ENCODE data around the gene SLC12A4. TPM values are rescaled to one million over a fixed set of nuclear protein-coding genes. Genes with fewer than 3 reads are reported as not detected.
"Not testable (repeated sequence)": the region's sequence is repeated elsewhere in the genome, so short reads cannot be mapped to it uniquely, and the experiment has no call there.

SLC12A4 gene
- total RNA-seq, 1 donor from 2014 or later = 40.6 TPM

DNA sequence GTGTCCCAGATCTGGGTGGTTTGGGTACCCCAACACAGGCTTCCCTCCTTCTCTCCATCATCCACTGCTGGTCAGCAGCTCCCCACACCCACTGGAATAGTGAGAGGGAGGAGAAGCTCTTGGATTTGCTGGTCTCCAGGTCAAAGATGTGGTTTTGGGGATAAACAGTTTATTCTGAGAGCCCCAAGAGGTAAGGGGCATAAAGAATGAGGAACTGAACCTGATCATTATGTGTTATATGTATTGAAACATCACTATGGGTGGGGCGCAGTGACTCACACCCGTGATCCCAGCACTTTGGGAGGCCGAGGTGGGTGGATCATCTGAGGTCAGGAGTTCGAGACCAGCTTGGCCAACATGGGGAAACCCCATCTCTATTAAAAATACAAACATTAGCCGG, 27.0 kb upstream of the SLC12A4 start:
- intact Hi-C loops (cut with micrococcal nuclease) = loop anchor here (5.0 kb wide), 1 partner anchor 232 kb away; no protein-coding TSS in a partner anchor
- H3K4me1 Mint-ChIP-seq = peaks cover 47% of the 10 kb centered on the region
- H3K4me3 Mint-ChIP-seq = no peak overlapping the region
- H3K36me3 Mint-ChIP-seq (ENCODE audit: low read depth) = no peaks in the 10 kb centered on the region
- no peak for DNase-seq
- no peaks in the 10 kb centered on the region for H3K9me3 Mint-ChIP-seq
- peak overlapping the region; percentile 78 for H3K27ac Mint-ChIP-seq
- H3K27me3 Mint-ChIP-seq = no peaks in the 10 kb centered on the region

DNA sequence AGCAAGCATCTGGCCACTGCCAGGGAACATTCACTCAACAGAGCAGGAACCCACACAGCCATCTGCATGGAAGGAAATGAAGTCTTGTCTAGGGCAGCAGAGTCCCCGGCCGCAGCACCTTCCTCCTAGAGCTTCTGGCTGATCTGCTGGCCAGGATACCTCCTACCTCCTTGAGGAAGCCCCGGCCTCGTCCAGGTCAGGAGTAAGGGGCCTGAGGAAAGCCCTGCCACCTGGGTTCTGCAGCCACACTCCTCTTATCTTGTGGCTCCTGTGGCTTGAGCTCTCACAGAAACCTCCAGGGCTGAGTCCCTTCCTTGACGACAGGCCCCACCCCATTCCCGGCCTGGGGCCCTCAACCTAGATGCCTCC, 25.6 kb upstream of the SLC12A4 start:
- H3K27ac Mint-ChIP-seq = peak overlapping the region; percentile 96
- H3K9me3 Mint-ChIP-seq; H3K36me3 Mint-ChIP-seq (ENCODE audit: low read depth); H3K27me3 Mint-ChIP-seq; intact Hi-C loops (cut with micrococcal nuclease): not testable (repeated sequence)
- peaks cover 33% of the 10 kb centered on the region for H3K4me1 Mint-ChIP-seq
- peak; percentile 70 for DNase-seq
- H3K4me3 Mint-ChIP-seq = peak overlapping the region; percentile 86

DNA sequence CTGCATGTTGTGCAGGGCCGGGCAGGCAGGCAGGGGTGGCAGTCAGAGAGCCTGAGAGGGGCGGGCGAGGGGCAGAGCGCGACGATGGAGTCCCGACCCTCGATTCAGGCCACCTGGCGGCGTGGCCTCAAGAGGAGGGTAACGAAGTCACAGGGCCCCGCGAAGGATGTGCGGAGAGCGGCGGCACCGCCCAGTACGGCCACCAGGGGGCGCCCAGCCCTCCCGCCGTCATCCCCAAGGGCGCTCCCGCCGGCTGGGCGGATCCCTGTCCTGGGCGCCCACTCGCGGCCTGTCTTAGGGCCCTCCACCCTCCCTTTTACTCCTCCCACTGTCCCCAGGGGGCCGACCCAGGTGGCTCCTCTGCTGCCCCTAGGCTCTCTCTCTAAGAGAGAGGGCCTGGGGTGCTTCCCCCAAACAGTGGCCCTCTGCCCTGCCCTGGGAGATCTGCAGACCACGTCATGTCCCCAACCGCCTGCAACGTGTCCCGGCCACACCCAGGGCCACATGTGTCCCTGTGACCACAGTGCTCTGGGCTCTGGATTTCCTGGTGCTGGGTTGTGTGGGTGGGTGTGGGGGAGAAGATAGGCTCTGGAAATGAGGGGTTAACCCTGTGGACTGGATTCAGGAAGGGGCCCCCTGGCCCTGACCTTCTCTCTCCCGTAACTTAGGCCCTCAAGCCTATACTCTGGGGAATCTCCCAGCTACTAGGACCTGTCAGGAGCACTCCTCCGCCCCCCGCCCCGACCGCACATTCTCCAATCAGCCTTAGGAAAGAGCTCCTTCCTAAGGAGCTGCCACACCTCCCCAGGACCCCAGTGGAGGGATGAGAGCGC, 25.0 kb upstream of the SLC12A4 start:
- Mint-ChIP-seq H3K9me3 (no peaks in the 10 kb centered on the region), H3K27me3 (no peaks in the 10 kb centered on the region), H3K4me1 (peaks cover 29% of the 10 kb centered on the region), H3K4me3 (peak overlapping the region; percentile 86), H3K36me3 (ENCODE audit: low read depth) (no peaks in the 10 kb centered on the region), H3K27ac (peak overlapping the region; percentile 96)
- DNase-seq = peak; percentile 95
- intact Hi-C loops (cut with micrococcal nuclease) = loop anchor here (1.0 to 2.0 kb wide), 3 partner anchors 29 to 71 kb away; partner anchors contain the start of genes DDX28 and DUS2

DNA sequence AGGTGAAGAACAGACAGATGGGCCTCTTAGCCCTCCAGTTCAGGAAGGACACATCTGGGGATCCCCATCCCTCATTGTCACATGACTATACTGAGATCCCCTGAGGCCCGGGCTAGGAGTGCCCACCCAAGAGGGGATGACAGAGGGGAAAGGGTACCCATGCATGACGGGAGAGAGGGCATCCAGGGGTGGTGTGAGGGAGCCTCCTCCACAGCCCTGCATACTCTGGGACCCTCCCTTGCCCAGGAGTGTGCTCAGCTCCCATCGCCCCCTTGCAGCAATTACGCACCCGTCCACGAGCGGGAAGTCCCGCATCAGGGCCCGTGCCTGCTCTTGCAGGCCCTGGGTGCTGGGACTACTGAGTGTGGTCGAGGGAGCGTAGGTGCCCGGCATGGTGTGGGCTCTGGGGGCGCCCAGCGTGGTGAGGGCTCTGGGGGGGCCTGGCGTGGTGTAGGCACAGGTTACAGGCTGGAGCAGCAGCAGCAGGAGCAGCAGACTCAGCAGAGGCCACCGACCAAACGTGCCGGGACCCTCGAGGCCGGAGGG, 24.3 kb upstream of the SLC12A4 start:
- peaks cover 31% of the 10 kb centered on the region for H3K4me1 Mint-ChIP-seq
- DNase-seq = no peak
- no peaks in the 10 kb centered on the region for H3K9me3 Mint-ChIP-seq
- H3K4me3 Mint-ChIP-seq = peak overlapping the region; percentile 34
- no peaks in the 10 kb centered on the region for H3K27me3 Mint-ChIP-seq
- peak overlapping the region; percentile 76 for H3K27ac Mint-ChIP-seq
- H3K36me3 Mint-ChIP-seq (ENCODE audit: low read depth) = no peaks in the 10 kb centered on the region
- intact Hi-C loops (cut with micrococcal nuclease) = loop anchor here (1.0 to 2.0 kb wide), 3 partner anchors 30 to 72 kb away; partner anchors contain the start of genes DDX28 and DUS2

DNA sequence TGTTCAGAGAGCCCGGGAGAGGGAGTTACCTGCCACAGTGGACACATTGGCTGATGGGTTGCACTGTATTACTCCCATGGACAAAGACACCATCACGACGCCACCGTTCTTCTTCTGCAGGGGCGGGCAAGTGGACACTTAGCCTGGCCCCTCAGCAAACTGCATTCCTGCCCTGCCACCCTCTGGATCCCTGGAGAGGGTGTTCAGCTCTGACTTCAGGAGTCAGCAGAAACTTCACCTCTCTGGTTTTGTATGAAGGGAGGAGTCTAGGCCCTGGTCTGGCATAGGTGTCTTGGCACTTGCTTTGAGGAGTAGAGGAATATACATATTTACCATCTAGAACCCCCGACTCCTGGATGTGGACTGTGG, 21.6 kb upstream of the SLC12A4 start:
- no peaks in the 10 kb centered on the region for H3K27me3 Mint-ChIP-seq
- intact Hi-C loops (cut with micrococcal nuclease) = no loop called here
- DNase-seq = no peak
- no peaks in the 10 kb centered on the region for H3K9me3 Mint-ChIP-seq
- H3K27ac Mint-ChIP-seq = no peak overlapping the region
- no peak overlapping the region for H3K4me3 Mint-ChIP-seq
- no peaks in the 10 kb centered on the region for H3K36me3 Mint-ChIP-seq (ENCODE audit: low read depth)
- H3K4me1 Mint-ChIP-seq = peaks cover 18% of the 10 kb centered on the region

DNA sequence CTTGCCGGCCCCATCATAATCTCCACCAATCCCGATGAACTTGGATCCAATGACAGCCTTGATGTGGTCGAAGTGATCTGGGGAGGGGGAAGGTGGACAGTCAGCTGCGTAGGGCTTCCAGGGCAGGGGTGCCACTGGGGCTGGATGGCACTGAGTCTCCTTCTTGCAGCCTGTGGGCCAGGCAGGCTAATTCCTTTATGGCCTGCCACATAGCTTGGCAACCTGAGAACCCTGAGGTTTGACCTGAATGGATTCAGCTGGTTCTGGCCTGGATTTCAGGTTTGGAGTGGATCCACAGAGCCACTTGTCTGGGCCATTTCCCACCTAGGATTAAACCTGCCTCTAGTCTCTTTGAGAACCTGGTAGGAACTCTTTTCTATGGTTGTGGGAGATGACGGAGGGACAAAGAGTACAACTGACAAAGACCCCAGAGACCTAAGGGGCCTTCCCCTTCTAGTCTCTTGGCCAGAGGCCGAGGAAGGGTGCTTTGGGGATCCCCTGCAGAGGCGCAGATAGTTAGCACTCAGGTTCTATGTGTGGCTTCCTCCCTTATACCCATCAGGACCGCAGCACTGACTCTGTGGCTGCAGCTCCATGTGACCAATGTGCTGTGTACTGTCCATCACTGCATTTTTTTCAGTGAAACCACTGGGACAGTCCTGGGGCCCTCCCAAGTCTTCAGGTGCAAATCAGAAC, 21.0 kb upstream of the SLC12A4 start:
- DNase-seq = no peak
- no peaks in the 10 kb centered on the region for H3K9me3 Mint-ChIP-seq
- intact Hi-C loops (cut with micrococcal nuclease) = no loop called here
- H3K36me3 Mint-ChIP-seq (ENCODE audit: low read depth) = no peaks in the 10 kb centered on the region
- no peak overlapping the region for H3K4me3 Mint-ChIP-seq
- H3K27me3 Mint-ChIP-seq = no peaks in the 10 kb centered on the region
- peaks cover 17% of the 10 kb centered on the region for H3K4me1 Mint-ChIP-seq
- H3K27ac Mint-ChIP-seq = no peak overlapping the region

DNA sequence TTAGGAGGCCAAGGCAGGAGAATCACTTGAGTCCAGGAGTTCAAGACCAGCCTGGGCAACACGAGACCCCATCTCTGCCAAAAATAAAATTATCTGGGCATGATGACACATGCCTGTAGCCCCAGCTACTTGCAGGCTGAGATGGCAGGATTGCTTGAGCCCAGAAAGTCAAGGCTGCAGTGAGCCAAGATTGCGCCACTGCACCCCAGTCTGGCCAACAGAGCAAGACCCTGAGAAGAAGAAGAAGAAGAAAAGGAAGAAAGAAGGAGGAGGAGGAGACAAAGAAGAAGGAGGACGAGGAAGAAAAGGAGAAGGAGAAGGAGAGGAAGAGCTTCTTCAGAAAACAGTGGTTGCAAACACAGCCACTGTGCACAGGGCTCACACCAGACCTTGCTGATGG, 20.2 kb upstream of the SLC12A4 start:
- intact Hi-C loops (cut with micrococcal nuclease) = no loop called here
- H3K27ac Mint-ChIP-seq = no peak overlapping the region
- no peaks in the 10 kb centered on the region for H3K9me3 Mint-ChIP-seq
- no peak for DNase-seq
- no peaks in the 10 kb centered on the region for H3K36me3 Mint-ChIP-seq (ENCODE audit: low read depth)
- H3K27me3 Mint-ChIP-seq = no peaks in the 10 kb centered on the region
- H3K4me3 Mint-ChIP-seq = no peak overlapping the region
- H3K4me1 Mint-ChIP-seq = peaks cover 17% of the 10 kb centered on the region

DNA sequence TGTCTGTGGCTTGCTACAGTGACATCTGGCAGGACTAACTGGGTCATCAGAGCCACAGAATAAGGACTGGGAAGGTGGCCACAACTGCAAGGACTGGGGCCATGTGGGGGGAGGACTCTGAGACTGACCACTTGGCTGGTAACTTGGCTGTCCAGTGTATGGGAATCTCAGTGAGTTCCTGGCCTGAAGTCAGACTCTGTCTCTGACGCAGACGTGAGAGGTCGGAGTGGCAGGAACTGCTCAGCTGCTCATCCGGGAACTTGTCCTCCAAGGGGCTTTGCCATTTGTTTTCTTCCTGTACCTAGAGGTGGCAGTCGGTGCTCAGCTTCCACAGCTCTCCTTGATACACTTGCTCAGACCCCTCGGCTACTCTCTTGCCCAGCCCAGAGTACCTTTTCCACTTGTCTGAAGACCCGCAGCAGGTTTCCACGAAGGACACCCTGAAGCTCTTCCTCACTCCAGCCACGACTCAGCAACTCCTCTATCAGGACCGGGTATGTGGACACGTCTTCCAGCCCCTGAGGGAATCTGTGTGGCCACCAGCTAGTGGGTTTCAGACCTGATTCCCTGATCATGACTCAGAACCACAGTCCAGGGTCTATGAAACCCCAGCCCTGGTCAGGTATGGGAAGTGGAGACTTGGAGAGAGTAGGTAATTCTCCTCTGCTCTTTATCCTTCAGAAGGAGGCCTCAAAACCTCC, 19.2 kb upstream of the SLC12A4 start:
- DNase-seq = no peak
- intact Hi-C loops (cut with micrococcal nuclease) = no loop called here
- H3K27me3 Mint-ChIP-seq = no peaks in the 10 kb centered on the region
- no peaks in the 10 kb centered on the region for H3K36me3 Mint-ChIP-seq (ENCODE audit: low read depth)
- H3K9me3 Mint-ChIP-seq = no peaks in the 10 kb centered on the region
- H3K4me1 Mint-ChIP-seq = peaks cover 19% of the 10 kb centered on the region
- H3K4me3 Mint-ChIP-seq = no peak overlapping the region
- peak overlapping the region; percentile 65 for H3K27ac Mint-ChIP-seq

DNA sequence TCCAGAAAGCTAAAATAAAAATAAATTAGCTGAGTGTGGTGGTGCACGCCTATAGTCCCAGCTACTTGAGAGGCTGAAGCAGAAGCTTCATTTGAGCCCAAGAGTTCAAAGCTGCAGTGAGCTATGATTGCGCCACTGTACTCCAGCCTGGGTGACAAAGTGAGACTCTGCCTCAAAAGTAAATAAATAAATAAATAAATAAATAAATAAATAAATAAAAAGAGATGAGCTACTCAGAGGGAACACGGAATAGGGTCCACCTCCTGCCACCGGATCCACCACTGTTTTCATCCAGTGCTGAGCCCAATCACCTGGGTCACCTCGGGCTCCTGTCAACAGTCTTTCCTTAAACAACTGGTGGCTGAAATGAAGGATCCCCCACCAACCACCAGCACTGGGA, 18.5 kb upstream of the SLC12A4 start:
- peaks cover 18% of the 10 kb centered on the region for H3K4me1 Mint-ChIP-seq
- H3K27ac Mint-ChIP-seq = no peak overlapping the region
- no peak overlapping the region for H3K4me3 Mint-ChIP-seq
- no peaks in the 10 kb centered on the region for H3K36me3 Mint-ChIP-seq (ENCODE audit: low read depth)
- no peaks in the 10 kb centered on the region for H3K9me3 Mint-ChIP-seq
- H3K27me3 Mint-ChIP-seq = no peaks in the 10 kb centered on the region
- intact Hi-C loops (cut with micrococcal nuclease) = no loop called here
- no peak for DNase-seq

DNA sequence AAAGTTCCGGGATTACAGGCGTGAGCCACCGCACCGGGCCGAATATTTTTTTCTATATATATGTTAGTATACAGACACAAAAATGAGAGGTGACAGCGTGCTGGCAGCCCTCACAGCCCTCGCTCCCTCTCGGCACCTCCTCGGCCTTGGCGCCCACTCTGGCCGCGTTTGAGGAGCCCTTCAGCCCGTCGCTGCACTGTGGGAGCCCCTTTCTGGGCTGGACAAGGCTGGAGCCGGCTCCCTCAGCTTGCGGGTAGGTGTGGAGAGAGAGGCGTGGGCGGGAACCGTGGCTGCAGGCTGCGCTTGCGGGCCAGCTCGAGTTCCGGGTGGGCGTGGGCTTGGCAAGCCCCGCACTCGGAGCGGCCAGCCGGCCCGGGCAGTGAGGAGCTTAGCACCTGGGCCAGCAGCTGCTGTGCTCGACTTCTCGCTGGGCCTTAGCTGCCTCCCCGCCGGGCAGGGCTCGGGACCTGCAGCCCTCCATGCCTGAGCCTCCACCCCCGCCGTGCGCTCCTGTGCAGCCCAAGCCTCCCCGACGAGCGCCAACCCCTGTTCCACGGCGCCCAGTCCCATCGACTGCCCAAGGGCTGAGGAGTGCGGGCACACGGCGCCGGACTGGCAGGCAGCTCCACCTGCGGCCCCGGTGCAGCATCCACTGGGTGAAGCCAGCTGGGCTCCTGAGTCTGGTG, 13.7 kb upstream of the SLC12A4 start:
- no peak for DNase-seq
- Mint-ChIP-seq H3K4me3 (no peak overlapping the region), H3K36me3 (ENCODE audit: low read depth) (no peaks in the 10 kb centered on the region), H3K27me3 (peaks cover 3% of the 10 kb centered on the region), H3K27ac (no peak overlapping the region), H3K9me3 (no peaks in the 10 kb centered on the region), H3K4me1 (peaks cover 13% of the 10 kb centered on the region)
- intact Hi-C loops (cut with micrococcal nuclease) = no loop called here

DNA sequence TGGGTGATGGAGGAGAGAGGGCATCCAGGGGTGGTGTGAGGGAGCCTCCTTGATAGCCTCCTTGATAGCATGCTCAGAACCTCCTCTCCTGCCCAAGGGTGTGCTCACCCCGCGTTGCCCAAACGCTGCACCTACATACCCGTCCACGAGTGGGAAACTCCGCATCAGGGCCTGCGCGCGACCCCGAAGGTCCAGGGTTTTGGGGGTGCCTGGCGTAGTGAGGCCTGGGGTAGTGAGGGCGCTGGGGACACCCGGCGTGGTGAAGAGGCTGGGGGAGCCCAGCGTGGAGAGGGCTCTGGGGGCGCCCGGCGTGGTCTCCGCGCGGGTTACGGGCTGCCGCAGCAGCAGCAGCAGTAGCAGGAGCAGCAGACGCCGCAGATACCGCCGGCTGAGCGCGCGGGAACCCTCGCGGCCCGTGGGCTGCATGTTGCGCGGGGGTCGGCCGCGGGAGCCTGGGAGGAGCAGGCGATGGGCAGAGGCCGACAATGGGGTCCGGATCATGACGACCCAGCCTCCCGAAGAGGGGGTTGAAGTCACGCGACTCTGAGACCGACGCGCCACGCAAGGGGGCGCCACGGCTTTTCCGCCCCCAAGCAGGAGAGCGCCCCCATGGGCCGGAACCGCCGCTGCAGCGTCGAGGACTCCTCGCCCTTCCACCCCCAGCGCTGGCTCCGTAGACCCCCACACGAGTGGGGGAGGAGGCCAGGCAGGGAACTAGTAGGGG, 11.7 kb upstream of the SLC12A4 start, which contains the start of gene DPEP3:
DPEP3 (minus strand) TSS at position 545 of the 724 bp plus-strand sequence; CDS start at position 426, 119 bp downstream.
- no peak for DNase-seq
- no peaks in the 10 kb centered on the region for H3K9me3 Mint-ChIP-seq
- H3K36me3 Mint-ChIP-seq (ENCODE audit: low read depth) = no peaks in the 10 kb centered on the region
- H3K27me3 Mint-ChIP-seq = peaks cover 3% of the 10 kb centered on the region
- H3K27ac Mint-ChIP-seq = no peak within 1 kb of the TSS
- H3K4me1 Mint-ChIP-seq = peaks cover 13% of the 10 kb centered on the region
- no peak within 1 kb of the TSS for H3K4me3 Mint-ChIP-seq
- intact Hi-C loops (cut with micrococcal nuclease) = no loop called here

DNA sequence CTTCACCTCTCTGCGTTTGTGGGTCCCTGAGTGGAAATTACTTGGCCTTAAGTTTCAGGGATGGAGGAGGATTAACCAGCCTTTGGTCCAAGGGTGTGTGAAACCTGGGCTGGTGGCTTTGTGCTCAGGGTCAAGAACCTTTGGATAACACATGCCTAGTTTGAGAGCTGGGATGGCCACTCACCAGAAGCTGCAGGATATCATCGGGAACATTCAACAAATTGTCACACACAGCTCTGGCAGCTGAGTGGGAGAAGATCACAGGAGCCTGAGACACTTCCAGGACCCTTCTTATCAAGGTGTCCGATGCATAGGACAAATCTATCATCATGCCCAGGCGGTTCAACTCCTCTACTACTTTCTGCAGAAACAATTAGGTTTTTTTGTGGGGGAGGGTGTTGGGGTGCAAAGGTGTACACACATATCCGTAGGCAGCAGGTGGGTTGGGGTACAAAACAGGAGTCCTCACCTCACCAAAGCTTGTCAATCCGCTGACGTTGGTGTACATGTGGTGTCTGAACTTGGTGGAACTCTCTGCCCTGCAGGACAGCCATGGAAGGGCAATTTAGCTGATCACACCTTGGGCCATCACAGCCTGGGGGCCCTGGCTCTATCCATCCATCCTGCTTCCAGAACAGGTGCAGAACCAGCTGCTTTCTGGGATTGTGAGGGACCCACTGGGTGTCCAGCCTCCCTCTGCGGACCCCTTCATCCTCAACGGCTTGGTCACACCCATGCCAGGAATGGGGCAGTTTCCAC, 9.2 kb upstream of the SLC12A4 start:
- no peak overlapping the region for H3K4me3 Mint-ChIP-seq
- H3K27ac Mint-ChIP-seq = no peak overlapping the region
- intact Hi-C loops (cut with micrococcal nuclease) = no loop called here
- H3K27me3 Mint-ChIP-seq = peaks cover 6% of the 10 kb centered on the region
- DNase-seq = no peak
- no peaks in the 10 kb centered on the region for H3K9me3 Mint-ChIP-seq
- H3K36me3 Mint-ChIP-seq (ENCODE audit: low read depth) = no peaks in the 10 kb centered on the region
- no peaks in the 10 kb centered on the region for H3K4me1 Mint-ChIP-seq
